ENCODE results near the gene UBQLN1.

The UBQLN1 gene

DNA sequence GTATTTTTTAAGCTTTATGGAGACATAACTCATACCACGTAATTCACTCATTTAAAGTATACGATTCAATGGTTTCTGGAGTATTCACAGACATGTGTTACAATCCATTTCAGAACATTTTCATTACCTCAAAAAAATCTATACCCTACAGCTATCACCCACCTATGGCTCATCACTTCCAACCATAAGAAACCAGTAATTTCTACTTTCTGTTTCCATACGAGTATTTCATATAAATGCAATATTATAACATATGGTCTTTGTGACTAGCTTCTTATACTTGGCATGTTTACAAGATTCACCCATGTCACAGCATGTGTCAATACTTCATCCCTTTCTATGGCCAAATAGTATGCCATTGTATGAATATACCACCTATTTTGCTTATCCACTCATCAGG is 18.8 kb downstream of the UBQLN1 start:
- no peak for DNase-seq (ENCODE audit: low spot score)

DNA sequence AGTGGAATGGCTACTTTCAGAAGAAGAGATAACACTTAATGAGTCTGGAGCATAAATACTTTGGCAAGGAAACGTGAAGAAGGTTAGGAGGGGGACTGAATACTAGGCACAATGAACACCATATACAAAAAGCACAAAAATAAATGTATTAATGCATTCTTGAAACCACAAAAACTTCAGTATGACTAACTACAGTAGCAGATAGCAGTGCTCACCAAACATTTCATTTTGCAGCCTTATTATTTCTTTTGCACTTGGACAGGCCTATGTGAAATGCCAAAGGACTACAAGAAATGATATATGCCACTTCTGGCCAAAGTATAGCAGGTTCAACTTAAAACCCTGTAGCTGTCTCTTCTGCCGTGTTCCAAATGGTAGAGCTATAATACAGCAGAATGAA is 26.3 kb downstream of the UBQLN1 start:
- no peak for DNase-seq (ENCODE audit: low spot score)

DNA sequence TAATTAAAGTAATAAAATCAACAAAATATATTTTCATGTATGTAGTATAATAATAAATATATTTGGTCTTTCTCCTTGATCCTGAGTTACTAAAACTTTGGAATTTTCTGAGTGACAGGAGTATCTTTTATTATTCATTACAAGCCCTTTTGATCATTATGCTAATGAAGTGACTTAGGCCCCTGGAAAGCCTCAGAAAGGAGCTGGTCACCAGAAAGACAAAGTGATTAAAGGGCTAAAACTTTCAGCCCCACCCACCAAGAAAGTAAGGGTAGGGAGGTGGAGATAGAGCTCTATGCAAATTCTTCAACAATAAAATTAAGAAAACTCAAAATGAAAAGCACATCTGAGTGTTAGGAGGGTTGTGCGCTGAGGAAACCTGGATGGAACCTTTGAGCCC is 27.5 kb downstream of the UBQLN1 start:
- DNase-seq (ENCODE audit: low spot score) = no peak

DNA sequence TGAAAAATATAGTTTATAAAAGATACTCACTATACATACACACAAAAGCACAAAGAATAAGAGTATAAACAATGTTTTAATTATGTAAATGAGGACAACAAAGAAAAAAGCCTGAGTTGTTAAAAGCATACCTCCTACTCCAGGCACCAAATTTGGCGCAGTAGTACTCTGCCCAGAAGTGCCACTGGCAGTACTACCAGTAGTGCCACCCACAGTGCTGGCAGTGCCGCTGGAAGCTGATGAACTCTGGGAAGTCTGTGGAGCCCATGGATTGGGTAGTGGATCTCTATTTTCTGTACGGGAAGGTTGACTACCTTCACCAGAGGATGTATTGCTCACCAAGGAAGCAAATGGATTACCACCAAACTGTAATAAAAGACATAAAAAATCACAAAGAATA is 30.2 kb downstream of the UBQLN1 start:
- DNase-seq (ENCODE audit: low spot score) = no peak

DNA sequence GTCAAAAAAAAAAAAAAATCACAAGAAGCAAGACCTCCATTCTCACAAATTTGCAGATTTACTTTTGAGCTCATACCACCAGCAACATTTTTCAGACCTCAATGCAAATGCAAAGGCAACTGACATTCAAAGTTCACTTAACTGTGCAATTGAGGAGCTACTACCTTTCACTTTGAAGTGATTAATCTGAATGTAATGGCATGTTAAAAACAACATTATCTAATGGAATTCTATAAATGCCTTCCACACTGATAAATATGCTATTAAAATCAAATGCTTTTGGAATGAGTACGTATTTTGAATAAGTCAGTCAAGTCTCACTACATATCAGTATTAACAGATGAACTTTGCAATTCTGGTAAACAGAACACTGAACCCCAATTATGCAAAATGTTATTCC is 32.3 kb downstream of the UBQLN1 start:
- no peak for DNase-seq (ENCODE audit: low spot score)

DNA sequence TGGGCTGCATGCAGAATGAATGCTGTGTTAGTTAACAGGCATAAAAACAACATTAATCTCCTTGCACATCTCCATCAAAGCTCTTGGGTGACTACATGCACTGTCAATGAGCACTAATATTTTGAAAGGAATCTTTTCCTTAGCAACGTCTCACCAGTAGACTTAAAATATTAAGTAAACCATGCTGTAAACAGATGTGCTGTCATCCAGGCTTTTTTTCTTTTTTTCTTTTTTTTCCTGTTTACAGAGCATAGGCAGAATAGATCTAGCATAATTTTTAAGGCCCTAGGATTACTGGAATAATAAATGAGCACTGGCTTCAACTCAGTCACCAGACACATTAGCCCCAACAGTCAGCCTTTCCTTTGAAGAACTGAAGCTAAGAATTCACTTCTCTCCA is 36.3 kb downstream of the UBQLN1 start:
- no peak for DNase-seq (ENCODE audit: low spot score)

DNA sequence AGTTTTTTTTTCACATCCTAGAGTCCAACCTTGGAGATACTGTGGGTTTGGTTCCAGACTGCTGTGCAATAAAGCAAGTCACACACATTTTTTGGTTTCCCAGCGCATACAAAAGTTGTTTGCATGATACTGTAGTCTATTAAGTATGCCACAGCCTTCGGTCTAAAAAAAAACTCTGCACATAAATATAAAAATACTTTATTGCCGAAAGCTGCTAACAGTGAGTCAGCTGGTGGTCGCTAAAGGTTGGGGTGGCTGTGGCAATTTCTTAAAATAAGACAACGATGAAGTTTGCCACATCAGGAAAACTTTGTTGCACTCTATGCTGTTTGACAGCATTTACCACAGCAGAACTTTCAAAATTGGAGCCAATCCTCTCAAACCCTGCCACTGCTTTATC is 37.4 kb downstream of the UBQLN1 start:
- no peak for DNase-seq (ENCODE audit: low spot score)

DNA sequence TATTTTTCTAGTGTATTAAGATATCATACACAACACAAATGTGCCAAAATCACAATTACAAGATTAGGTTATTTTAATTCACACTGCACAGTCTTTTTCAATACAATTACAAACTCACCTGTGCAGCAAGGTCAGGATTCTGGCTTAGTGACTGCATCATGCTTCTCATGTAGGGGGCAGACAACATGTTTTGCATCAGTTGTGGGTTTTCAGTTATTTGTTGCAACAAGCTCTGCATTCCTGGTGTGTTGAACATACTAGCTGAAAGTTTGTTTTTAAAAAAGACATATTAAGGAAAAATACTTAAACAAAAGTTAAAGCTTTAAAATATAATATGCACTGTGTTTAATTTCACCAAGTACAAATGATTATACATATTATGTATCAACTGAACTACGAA is 38.7 kb downstream of the UBQLN1 start:
- DNase-seq (ENCODE audit: low spot score) = no peak

DNA sequence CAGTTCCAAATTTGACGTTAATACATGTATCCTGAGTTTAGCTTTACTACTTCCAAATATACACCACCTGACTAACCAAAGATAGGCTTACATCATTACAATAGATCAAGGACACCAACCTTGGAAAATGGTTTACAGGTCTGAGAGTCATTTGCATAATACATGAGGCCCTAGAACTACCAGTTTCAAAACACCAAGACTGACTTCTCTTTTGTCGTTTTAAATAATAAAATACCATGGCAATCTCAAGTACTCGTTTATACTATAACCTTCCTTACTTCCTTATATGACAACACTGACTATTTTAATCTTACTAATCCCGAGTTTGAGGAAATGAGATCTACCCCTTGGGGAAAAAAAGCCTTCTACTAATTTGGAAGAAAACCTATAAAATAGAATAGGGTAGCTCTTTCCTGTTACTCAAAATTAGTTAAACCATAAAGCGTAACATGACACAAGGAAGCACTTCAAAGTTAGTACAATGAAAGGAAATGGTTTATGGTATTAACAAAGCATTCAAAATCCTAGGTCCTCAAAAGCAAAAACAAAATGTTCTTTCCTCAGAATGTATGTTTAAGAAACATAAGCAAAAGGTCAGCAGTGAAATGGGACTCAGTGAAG is 42.1 kb downstream of the UBQLN1 start:
- DNase-seq (ENCODE audit: low spot score) = no peak

DNA sequence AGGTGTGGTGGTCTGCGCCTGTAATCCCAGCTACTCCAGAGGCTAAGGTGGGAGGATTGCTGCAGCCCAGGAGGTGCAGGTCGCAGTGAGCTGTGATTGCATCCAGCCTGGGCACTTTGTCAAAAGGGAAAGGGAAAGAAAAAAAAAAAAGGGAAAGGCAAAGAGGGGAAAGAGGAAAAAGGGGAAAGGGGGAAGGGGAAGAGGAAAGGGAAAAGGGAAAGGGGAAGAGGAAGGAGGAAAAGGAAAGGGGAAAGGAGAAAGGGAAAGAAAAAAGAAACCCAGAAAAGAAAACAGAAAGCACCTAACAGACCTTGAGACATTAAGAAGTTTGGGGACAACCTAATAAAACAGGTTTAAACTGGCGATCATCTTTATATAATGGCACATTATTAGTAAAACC is 44.8 kb downstream of the UBQLN1 start:
- DNase-seq (ENCODE audit: low spot score) = no peak

DNA sequence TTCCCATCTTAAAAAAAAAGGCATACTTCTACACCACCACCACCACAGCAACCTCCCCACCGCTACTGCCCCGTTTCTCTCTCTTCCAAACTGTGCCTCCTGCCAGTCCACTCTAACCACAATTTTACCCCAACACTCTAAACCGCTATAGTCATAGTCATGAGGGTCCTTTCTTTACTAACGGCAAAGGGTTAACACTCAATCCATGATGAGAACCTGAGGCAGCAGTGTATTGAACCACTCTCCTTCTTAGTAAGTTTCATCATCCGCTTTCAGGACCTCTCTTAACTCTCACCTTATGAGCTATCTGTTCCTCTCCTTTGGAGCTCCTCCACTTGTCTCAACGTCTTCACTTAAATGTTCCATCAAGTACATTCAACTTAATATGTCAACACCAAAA is 50.8 kb downstream of the UBQLN1 start:
- DNase-seq (ENCODE audit: low spot score) = no peak

DNA sequence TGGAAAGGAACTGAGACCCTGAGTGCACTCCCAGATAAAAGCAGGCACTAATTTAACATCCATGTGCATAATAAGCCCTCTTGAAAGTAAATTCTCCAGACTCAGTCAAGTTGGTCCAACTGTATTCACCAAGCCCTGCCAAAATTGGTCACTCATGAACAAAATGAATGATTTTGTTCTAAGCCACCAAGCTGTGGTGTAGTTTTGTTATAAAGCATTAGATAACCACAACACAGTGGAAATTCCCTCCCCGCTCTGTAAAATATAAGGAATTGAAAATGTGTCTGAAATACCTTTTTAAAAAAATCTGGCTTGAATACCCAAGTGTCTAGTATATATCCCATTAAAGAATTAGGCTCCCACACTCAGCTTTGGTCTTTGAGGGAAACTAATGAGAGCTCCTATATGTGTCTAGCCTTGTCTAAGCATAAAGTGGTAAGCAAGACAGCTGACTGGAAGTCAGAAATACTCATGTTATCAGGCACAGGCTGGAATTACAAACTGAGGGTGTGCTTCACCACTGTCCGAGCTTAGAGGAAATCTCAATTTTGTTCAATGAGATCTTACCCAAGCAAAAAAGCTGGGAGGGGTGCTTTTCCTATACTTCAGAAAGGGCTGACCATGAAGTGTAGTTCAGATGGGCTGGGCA is 51.6 kb downstream of the UBQLN1 start:
- DNase-seq (ENCODE audit: low spot score) = no peak

DNA sequence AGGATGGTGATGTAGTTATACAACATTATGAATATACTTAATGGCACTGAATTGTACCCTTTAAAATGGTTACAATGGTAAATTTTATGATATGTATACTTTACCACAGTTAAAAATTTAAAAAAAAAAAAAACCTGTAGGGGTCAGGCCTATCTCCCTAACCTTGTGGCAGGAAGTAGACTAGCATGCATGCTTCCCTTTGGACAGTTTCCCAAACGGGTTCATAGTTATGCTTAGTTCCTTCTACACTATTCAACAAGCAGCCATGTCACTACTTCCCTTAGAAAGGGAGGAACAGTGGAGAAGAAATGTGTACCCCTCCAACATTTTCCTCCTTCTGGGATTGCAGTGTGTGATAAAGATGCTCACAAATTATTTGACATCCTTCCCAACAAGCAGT is 52.3 kb downstream of the UBQLN1 start:
- DNase-seq (ENCODE audit: low spot score) = no peak

DNA sequence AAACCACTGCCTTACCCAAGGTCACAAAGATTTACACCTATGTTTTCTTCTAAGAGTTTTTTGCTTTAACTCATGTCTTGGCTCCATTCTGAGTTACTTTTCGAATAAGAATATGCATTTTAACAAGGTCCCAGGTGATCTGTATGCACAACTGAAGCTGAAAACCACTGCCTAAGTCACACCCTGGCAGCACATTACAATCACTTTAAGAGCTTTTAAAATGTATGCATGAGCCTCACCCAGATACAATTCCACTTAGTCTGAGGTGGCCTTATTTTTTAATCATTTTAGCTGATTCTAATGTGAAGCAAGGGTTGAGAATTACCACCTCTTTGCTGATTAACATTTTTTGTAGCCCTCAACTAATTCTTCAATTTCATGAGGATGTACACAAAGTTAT is 55.3 kb downstream of the UBQLN1 start:
- no peak for DNase-seq (ENCODE audit: low spot score)

DNA sequence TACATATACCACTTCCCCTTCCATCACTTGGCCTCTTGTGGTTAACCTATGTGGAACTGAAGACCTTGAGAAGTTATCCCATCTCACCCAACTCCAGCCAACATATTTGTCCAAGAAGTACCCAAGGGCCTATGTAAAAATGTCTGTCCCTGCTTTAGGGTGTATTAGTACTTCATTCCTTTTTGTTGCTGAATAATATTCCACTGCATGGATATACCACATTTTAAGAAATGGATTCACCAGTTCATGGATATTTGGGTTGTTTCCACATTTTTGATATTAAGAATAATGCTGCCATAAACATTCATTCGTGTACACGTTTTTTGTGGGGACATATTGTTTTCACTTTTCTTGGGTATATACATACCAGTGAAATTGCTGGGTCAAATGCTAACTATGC is 56.2 kb downstream of the UBQLN1 start:
- no peak for DNase-seq (ENCODE audit: low spot score)

DNA sequence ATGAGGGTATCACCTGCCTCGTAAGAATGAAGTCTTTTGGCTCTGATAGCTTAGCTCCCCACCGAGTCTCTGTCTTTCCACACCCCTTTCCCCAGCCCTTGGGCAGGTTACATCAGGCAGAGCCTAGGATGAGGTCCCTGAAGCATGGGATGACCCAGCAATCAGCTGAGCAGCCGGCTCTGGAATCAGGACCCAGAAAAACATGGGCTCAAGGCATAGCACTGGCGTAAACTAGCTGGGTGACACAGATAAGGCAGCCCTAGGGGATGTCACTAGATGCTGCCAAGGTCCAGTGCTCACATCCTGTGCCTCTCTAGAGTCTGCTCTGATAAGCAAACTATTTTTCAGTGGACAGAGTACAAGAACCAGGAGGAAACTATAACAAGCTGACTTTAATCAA is 58.2 kb downstream of the UBQLN1 start:
- DNase-seq (ENCODE audit: low spot score) = no peak

DNA sequence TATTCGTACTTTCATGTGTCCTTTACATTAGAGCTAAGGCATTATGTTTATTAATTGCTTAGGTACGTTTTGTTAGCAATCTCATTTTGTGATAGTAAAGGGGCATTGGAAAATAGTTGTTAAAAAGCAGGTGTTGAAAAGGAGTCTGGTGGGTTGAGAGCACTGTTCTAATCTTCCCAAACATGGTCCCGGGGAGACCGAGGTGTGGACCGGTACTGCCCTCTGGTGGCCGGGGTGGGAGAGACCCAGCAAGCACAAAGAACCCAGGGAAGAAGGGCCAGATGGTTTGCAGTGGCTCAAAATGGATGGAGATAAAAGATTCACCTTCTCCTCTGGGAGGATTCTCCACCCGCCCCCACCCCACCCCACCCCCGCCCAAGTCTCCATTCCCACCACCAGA is 58.7 kb downstream of the UBQLN1 start:
- DNase-seq (ENCODE audit: low spot score) = peak; percentile 31

DNA sequence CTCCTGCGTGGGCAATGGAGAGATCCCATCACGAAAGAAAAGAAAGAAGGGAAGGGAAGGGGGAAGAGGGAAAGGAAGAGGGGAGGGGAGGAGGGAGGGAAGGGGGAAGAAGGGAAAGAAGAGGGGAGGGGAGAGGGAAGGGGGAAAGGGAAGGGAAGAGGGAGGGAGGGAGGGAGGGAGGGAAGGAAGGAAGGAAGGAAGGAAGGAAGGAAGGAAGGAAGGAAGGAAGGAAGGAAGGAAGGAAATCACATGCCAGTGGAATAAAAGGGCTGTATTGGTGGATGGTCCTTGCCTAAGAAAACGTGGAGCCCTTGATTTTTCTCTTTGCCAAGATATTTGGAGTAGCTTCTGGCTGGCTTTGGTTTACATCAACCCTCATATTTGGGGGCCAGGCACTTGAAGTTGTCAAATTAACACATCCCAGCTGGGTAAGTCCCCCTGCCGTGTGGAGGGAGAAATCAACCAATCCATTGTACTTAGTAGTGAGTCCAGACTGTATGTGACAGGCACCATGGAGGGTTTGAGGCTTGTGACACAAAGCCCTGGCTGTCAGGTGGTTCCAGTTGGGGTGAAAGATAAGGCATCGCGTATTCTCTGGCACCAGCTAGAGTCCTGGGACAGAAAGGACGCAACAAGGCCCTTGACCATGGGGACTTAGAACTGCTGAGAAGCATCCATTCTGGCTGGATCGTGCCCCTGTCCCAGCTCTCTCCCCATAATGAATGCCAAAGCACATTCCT is 61.1 kb downstream of the UBQLN1 start:
- peak; percentile 5 for DNase-seq (ENCODE audit: low spot score)

DNA sequence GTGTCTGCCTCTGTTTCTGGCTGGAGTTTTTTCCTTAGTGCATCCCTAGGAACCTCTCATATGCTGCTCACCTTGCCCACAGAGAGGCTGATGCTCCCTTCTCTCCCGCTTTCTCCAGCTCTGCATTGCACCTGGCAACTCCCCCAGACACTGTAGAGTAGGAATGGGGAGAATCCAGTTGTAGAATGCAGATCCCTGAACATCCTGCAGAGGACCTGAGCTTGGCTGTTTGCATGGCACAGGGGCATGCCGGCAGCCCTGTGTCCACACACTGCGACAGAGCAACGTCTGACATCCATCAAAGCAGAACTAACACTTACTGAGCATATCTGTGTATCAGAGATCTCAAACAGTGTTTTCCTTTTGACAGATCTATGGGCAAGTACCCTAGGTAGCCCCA is 65.0 kb downstream of the UBQLN1 start:
- DNase-seq (ENCODE audit: low spot score) = no peak

DNA sequence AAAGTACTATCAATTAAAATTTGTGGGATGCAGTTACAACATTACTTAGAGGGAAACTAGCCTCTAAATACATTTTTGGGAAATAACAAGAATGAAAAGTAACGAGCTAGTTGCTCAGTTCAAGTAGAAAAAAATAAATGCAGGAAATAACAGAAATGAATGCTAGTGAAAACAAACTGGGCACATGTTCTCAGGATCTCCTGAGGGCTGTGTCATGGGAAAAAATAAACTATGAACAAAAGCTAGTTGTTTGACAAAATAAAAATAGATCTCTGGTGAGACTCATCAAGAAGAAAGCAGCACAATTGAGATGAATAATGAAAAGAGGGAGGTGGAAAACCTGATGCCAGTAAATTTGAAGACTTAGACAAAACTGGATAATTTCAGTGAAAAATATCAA is 68.5 kb downstream of the UBQLN1 start:
- peak; percentile 30 for DNase-seq (ENCODE audit: low spot score)

DNA sequence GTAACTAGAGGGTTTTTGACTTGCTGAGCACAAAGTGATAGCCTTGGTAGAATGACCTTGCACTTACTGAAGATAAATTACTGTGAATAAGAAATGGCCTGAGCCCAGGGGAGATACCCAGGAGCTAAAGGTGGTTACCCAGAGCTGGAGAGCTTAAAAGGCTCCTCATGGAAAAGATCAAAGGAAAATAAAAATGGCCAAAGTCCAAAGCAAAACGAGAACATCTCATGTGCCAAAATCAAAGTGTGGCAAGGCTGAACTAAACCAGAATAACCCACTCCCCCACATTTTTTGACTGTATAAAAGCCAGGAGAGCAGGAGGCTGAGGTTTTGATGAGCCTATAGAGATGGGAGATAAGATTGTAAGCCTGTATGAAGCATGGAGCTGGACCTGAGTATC is 70.4 kb downstream of the UBQLN1 start:
- DNase-seq (ENCODE audit: low spot score) = no peak

DNA sequence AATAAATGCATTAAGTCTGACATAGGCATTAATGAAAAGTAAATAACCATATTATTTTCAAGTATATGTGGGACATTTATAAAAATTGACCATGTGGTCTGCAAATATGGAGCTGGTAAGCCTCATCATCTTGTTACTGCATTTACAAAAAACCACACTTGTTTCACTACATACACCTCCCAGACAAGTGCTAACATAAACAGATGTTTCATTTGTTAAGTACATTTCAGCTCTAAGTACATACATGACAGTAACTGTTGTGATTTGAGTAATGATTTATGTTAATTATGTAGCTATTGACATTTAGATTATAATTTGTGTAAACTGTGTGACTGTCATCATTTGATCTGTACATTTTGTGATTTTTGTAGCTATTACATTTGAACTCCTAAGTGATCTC is 70.9 kb downstream of the UBQLN1 start:
- DNase-seq (ENCODE audit: low spot score) = no peak

DNA sequence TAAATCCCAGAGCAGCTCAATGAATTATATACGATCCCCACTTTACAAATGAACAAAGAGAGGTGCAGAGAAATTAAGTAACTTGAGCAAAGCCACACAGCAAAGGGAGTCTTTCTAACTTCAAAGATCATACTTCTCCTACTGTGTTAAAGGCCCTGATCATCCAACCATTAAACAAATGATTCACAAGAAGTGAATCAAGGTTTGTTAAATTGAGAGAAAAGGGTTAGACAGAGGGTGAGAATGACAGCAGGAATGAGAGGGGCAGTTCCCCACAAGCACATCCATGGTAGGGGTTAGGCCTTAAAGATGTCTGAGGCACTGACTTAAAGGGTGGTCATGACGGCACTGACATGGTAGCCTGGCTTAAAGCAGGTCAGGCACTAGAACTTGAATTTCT is 74.1 kb downstream of the UBQLN1 start:
- no peak for DNase-seq (ENCODE audit: low spot score)

DNA sequence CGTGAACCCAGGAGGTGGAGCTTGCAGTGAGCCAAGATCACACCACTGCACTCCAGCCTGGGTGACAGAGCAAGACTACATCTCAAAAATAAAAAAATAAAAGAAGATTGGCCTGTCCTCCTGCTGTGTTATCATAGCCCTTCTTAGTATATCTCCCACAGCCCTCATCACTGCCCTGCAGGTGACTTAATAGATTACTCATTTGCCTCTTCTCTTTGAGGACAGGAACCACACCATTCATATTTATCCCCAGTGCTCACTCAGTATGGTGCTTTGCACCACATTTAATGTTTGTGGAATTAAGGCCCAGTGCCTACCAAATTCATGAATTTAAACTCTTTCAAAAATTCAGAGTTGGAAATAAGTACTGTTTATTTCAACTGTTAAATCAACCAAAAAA is 74.5 kb downstream of the UBQLN1 start:
- DNase-seq (ENCODE audit: low spot score) = no peak

All from globus pallidus (tissue), 1 donor.